Urinary bladder (tissue), 4 donors: Measurements from ENCODE around the gene TPP1. TPM values are rescaled to one million over a fixed set of nuclear protein-coding genes. Genes with fewer than 3 reads are reported as not detected.

Experiments used
- DNase-seq: peaks from one replicate; pipeline ENCODE4 v3.0.0-alpha.2; 2015; ENCODE audit errors: extremely low spot score
- H3K27ac ChIP-seq: one replicate; pipeline ENCODE4 v1.5.1; 2013; ENCODE audit warnings: low read depth, mild to moderate bottlenecking, moderate library complexity
- H3K36me3 ChIP-seq: one replicate; pipeline ENCODE4 v1.6.1; 2013; ENCODE audit warnings: mild to moderate bottlenecking, moderate library complexity; ENCODE audit not compliant: insufficient read depth
- H3K4me1 ChIP-seq: one replicate; pipeline ENCODE4 v1.6.1; 2013; ENCODE audit warnings: mild to moderate bottlenecking, moderate library complexity; ENCODE audit not compliant: insufficient read depth
- H3K4me3 ChIP-seq: one replicate; pipeline ENCODE4 v1.5.1; 2013; ENCODE audit warnings: low read depth, low read length
- WGBS: extraction: QIAGEN DNeasy Blood & Tissue Kit; methylation state at CpG from one replicate; pipeline ENCODE4 v1.1.7; 2013; 5-methylcytosine and 5-hydroxymethylcytosine counted together
- polyA plus RNA-seq: library from polyadenylated mRNA; stranded (reverse); fragments of 200-250 nt; gene quantifications from one replicate; pipeline ENCODE4 v1.2.3, GENCODE V29; 2013
- total RNA-seq: library from RNA; depleted of rRNA; stranded (reverse); fragments of >200 nt; gene quantifications from one replicate; pipeline ENCODE4 v1.2.3, GENCODE V29; 2014
- donor health status: healthy with polysubstance abuse.
- donor health status: healthy.

TPP1 gene
- total and polyA plus RNA-seq, 2 donors = 48.9 to 101 TPM

GRCh38 chr11:6608011-6608410, 11.2 kb downstream of the TPP1 start:
- WGBS = 86% methylated on average over 9 of the region's 9 CpGs
- Histone ChIP-seq H3K36me3 (peaks cover 2% of the 10 kb centered on the region), H3K4me3 (no peak overlapping the region), H3K27ac (no peak overlapping the region), H3K4me1 (no peaks in the 10 kb centered on the region)
- no peak for DNase-seq

GRCh38 chr11:6607190-6607795, 11.9 kb downstream of the TPP1 start:
- H3K4me1 ChIP-seq = no peaks in the 10 kb centered on the region
- H3K4me3 ChIP-seq = no peak overlapping the region
- no peak for DNase-seq
- peak overlapping the region; percentile 80 for H3K27ac ChIP-seq
- H3K36me3 ChIP-seq = peaks cover 2% of the 10 kb centered on the region

- Histone ChIP-seq H3K36me3 (peaks cover 2% of the 10 kb centered on the region), H3K4me3 (no peak overlapping the region), H3K27ac (peak overlapping the region; percentile 96), H3K4me1 (peaks cover 2% of the 10 kb centered on the region)
- 4% methylated on average over 11 of the region's 11 CpGs for WGBS
- DNase-seq = peak; percentile 87
Measured at GRCh38 chr11:6606471-6607189, 12.6 kb downstream of the TPP1 start.

- Histone ChIP-seq H3K36me3 (no peaks in the 10 kb centered on the region), H3K4me3 (peak overlapping the region; percentile 80), H3K27ac (peak overlapping the region; percentile 27), H3K4me1 (peaks cover 2% of the 10 kb centered on the region)
- DNase-seq = no peak
- WGBS = 8% methylated on average over 3 of the region's 3 CpGs
Measured at GRCh38 chr11:6604790-6605189, 14.4 kb downstream of the TPP1 start.

GRCh38 chr11:6604081-6604626, 15.1 kb downstream of the TPP1 start:
- no peaks in the 10 kb centered on the region for H3K36me3 ChIP-seq
- WGBS = under 1% methylated on average over 20 of the region's 20 CpGs
- peak overlapping the region; percentile 80 for H3K4me3 ChIP-seq
- H3K4me1 ChIP-seq = peaks cover 2% of the 10 kb centered on the region
- H3K27ac ChIP-seq = peak overlapping the region; percentile 86
- DNase-seq = peak; percentile 31

- under 1% methylated on average over 72 of the region's 72 CpGs for WGBS
- peak; percentile 84 for DNase-seq
- peaks cover 2% of the 10 kb centered on the region for H3K4me1 ChIP-seq
- peak within 1 kb of the TSS; percentile 86 for H3K27ac ChIP-seq
- peak within 1 kb of the TSS; percentile 80 for H3K4me3 ChIP-seq
- H3K36me3 ChIP-seq = no peaks in the 10 kb centered on the region
Measured at GRCh38 chr11:6603287-6604080, 15.7 kb downstream of the TPP1 start, which contains the start of the genes ILK and RRP8. TSS of gene ILK (plus strand) at chr11:6603774. CDS start at chr11:6604272, 498 bp downstream. TSS of gene RRP8 (minus strand) at chr11:6603616. CDS start at chr11:6603502, 114 bp downstream.

GRCh38 chr11:6602096-6602940, 16.9 kb downstream of the TPP1 start:
- Histone ChIP-seq H3K27ac (no peak overlapping the region), H3K4me1 (peaks cover 2% of the 10 kb centered on the region), H3K36me3 (no peaks in the 10 kb centered on the region), H3K4me3 (peak overlapping the region; percentile 80)
- DNase-seq = no peak
- WGBS = 55% methylated on average over 7 of the region's 7 CpGs

GRCh38 chr11:6601041-6601461, 18.2 kb downstream of the TPP1 start:
- WGBS = 94% methylated on average over 13 of the region's 13 CpGs
- H3K4me3 ChIP-seq = no peak overlapping the region
- no peak for DNase-seq

GRCh38 chr11:6599881-6600390, 19.3 kb downstream of the TPP1 start:
- H3K27ac ChIP-seq = no peak overlapping the region
- WGBS = 84% methylated on average over 2 of the region's 2 CpGs
- H3K4me1 ChIP-seq = peaks cover 2% of the 10 kb centered on the region
- no peak for DNase-seq
- H3K4me3 ChIP-seq = no peak overlapping the region
- H3K36me3 ChIP-seq = no peaks in the 10 kb centered on the region

More at GRCh38 chr11:6601041-6601461, 18.2 kb downstream of the TPP1 start:
- no peak overlapping the region for H3K27ac ChIP-seq
- H3K36me3 ChIP-seq = no peaks in the 10 kb centered on the region
- peaks cover 2% of the 10 kb centered on the region for H3K4me1 ChIP-seq

- no peak overlapping the region for H3K4me3 ChIP-seq
- 86% methylated on average over 1 of the region's 1 CpG for WGBS
- no peaks in the 10 kb centered on the region for H3K36me3 ChIP-seq
- DNase-seq = no peak
- H3K27ac ChIP-seq = no peak overlapping the region
- H3K4me1 ChIP-seq = peaks cover 2% of the 10 kb centered on the region
Measured at GRCh38 chr11:6599449-6599848, 19.8 kb downstream of the TPP1 start.

GRCh38 chr11:6598555-6598954, 20.7 kb downstream of the TPP1 start:
- DNase-seq = no peak
- peaks cover 2% of the 10 kb centered on the region for H3K4me1 ChIP-seq
- H3K4me3 ChIP-seq = no peak overlapping the region
- WGBS = 90% methylated on average over 3 of the region's 3 CpGs
- no peak overlapping the region for H3K27ac ChIP-seq
- no peaks in the 10 kb centered on the region for H3K36me3 ChIP-seq

GRCh38 chr11:6596239-6596877, 22.9 kb downstream of the TPP1 start:
- 39% methylated on average over 5 of the region's 5 CpGs for WGBS
- Histone ChIP-seq H3K4me3 (no peak overlapping the region), H3K27ac (no peak overlapping the region), H3K4me1 (no peaks in the 10 kb centered on the region), H3K36me3 (no peaks in the 10 kb centered on the region)
- no peak for DNase-seq
